Panc1 (cell line): Measurements from ENCODE around the gene PRR5L. TPM values are rescaled to one million over a fixed set of nuclear protein-coding genes. Genes with fewer than 3 reads are reported as not detected.

Experiments
- ATAC-seq: fragments of 200-7000 bp; cut with Tn5 transposase; 2 replicates; pipeline ENCODE4 v1.9.1; 2020; ENCODE audit warnings: mild to moderate bottlenecking, moderate library complexity
- BruUV-seq: library from RNA; stranded (reverse); fragments of 400-500 nt; replicated peaks from 2 replicates; lab custom pipeline; 2021; lab: Mats Ljungman, UMichigan
- CTCF ChIA-PET: fragments of 300-600 bp; sonication (Branson Sonifier 250); formaldehyde crosslinking; loops from one replicate; lab custom pipeline; 2022; ENCODE audit warnings: antibody characterized with exemption; lab: Charles Lee
- POLR2A ChIA-PET: fragments of 300-600 bp; sonication (Branson Sonifier 250); formaldehyde crosslinking; loops from one replicate; lab custom pipeline; 2022; ENCODE audit warnings: antibody characterized with exemption; lab: Charles Lee
- DNase-seq: peaks from one replicate; pipeline ENCODE4 v3.0.0-alpha.2; 2010; ENCODE audit warnings: low read depth, low spot score
- H3K27ac ChIP-seq: 2 replicates; pipeline ENCODE4 v1.5.1; 2011; ENCODE audit warnings: mild to moderate bottlenecking, low read length, inconsistent platforms
- H3K27me3 ChIP-seq: fragments of 200-500 bp; sonication (Bioruptor generic); 2 replicates; pipeline ENCODE4 v1.6.0; 2014; ENCODE audit warnings: low read length, inconsistent platforms; ENCODE audit not compliant: control insufficient read depth, insufficient read depth
- H3K36me3 ChIP-seq: fragments of 200-500 bp; sonication (Bioruptor generic); 2 replicates; pipeline ENCODE4 v1.5.1; 2014; ENCODE audit warnings: inconsistent platforms, mild to moderate bottlenecking, low read length, moderate library complexity; ENCODE audit not compliant: control insufficient read depth, insufficient read depth
- H3K4me1 ChIP-seq: 2 replicates; pipeline ENCODE4 v1.5.1; 2011; ENCODE audit warnings: inconsistent platforms, mild to moderate bottlenecking, low read length, moderate library complexity; ENCODE audit not compliant: control insufficient read depth, insufficient read depth
- H3K4me3 ChIP-seq, 2 experiments: 2 replicates each; pipeline ENCODE4 v1.5.1; 2011 to 2012; ENCODE audit warnings: low read depth in 2 of 2, low read length in 2 of 2, mild to moderate bottlenecking in 2 of 2, inconsistent platforms in 1 of 2, moderate library complexity in 1 of 2
- H3K9me3 ChIP-seq: fragments of 200-500 bp; sonication (Bioruptor generic); 2 replicates; pipeline ENCODE4 v1.5.1; 2014; ENCODE audit warnings: low read depth, mild to moderate bottlenecking, inconsistent platforms, low read length, moderate library complexity; ENCODE audit not compliant: control insufficient read depth, insufficient read depth
- POLR2AphosphoS5 ChIP-seq: IDR thresholded peaks from 2 replicates; pipeline ENCODE4 v1.6.1; 2012; ENCODE audit warnings: mild to moderate bottlenecking, low read depth, low read length, moderate library complexity
- REST ChIP-seq, 2 experiments: IDR thresholded peaks; 2 replicates each; pipeline ENCODE4 v1.6.1; 2011 to 2012; ENCODE audit warnings: low read depth in 2 of 2, control low read depth in 1 of 2, low read length in 1 of 2, mild to moderate bottlenecking in 1 of 2, moderate library complexity in 1 of 2; ENCODE audit not compliant: insufficient read depth in 1 of 2
- SIN3A ChIP-seq: IDR thresholded peaks from 2 replicates; pipeline ENCODE4 v1.6.1; 2012; ENCODE audit warnings: low read depth, mild to moderate bottlenecking, low read length, moderate library complexity, borderline replicate concordance; ENCODE audit not compliant: insufficient read depth
- TCF7L2 ChIP-seq: IDR thresholded peaks from 2 replicates; pipeline ENCODE4 v1.6.1; 2011; ENCODE audit warnings: mild to moderate bottlenecking, low read depth, low read length, inconsistent platforms
- in situ Hi-C: cut with HindIII; loops from 2 replicates; pipeline ENCODE4 v1.10.0; 2016; ENCODE audit warnings: low sequenced_read_pairs, low pct_unique_long_range_greater_than_20kb
- intact Hi-C: fragments of 100-400 bp; cut with micrococcal nuclease; formaldehyde crosslinking; loops from one replicate; pipeline ENCODE4 v1.10.0; 2022; ENCODE audit not compliant: unreplicated experiment
- total RNA-seq: library from RNA; stranded (reverse); gene quantifications from one replicate; pipeline ENCODE4 v1.2.1, GENCODE V29; 2021; ENCODE audit not compliant: unreplicated experiment
- TF ChIP-seq, protein P1 (sequence below): fragments of 450-650 bp; IDR thresholded peaks from 2 replicates; pipeline ENCODE4 v1.5.1; 2017; ENCODE audit warnings: mild to moderate bottlenecking

Gene PRR5L
- total RNA-seq, 1 experiment from 2014 or later = 0.36 TPM

DNA sequence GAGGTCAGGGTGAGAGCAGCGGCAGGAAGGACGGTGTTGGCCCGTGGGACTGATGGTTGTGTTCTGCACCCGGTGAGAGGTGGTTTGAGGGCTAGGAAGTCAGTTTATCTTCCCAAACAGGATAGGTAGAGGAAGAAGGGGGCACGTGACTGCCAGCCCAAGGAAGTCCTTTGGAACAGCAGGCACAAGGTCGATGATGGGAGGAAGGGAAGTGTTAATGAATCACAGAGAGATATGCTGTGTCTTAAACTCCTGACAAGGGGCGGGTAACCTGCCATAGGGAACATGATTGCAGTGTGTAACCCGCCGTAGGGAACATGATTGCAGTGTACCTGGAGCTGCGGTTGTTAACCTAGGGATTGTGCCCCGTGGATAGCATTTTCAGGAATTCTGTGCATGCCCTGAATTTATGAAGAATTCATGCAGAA is 49.0 kb downstream of the PRR5L start:
- DNase-seq (no peak), ATAC-seq (no peak)
- peaks cover 14% of the 10 kb centered on the region for H3K27me3 ChIP-seq
- no peak overlapping the region for H3K4me3 ChIP-seq
- ChIA-PET POLR2A (no interaction called here), CTCF (no interaction called here)
- no TSS peak for BruUV-seq
- no peaks in the 10 kb centered on the region for H3K9me3 ChIP-seq
- TF ChIP-seq REST (IDR thresholded peaks at IDR 0.05; ENCODE audit: insufficient read depth in 1 of 2, low read depth in 2 of 2, low read length in 1 of 2) = no peak
- no peak for TF ChIP-seq TCF7L2
- no peak for TF ChIP-seq SIN3A
- TF ChIP-seq, protein P1, sequence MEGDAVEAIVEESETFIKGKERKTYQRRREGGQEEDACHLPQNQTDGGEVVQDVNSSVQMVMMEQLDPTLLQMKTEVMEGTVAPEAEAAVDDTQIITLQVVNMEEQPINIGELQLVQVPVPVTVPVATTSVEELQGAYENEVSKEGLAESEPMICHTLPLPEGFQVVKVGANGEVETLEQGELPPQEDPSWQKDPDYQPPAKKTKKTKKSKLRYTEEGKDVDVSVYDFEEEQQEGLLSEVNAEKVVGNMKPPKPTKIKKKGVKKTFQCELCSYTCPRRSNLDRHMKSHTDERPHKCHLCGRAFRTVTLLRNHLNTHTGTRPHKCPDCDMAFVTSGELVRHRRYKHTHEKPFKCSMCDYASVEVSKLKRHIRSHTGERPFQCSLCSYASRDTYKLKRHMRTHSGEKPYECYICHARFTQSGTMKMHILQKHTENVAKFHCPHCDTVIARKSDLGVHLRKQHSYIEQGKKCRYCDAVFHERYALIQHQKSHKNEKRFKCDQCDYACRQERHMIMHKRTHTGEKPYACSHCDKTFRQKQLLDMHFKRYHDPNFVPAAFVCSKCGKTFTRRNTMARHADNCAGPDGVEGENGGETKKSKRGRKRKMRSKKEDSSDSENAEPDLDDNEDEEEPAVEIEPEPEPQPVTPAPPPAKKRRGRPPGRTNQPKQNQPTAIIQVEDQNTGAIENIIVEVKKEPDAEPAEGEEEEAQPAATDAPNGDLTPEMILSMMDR = no peak
- TF ChIP-seq POLR2AphosphoS5 = no peak
- in situ Hi-C loops = no loop called here
- intact Hi-C loops = no loop called here
- no peaks in the 10 kb centered on the region for H3K4me1 ChIP-seq
- H3K36me3 ChIP-seq = no peaks in the 10 kb centered on the region
- H3K27ac ChIP-seq = no peak overlapping the region

GRCh38 chr11:36345535-36346141 is 49.5 kb downstream of the PRR5L start:
- no peaks in the 10 kb centered on the region for H3K36me3 ChIP-seq
- TF ChIP-seq REST (IDR thresholded peaks at IDR 0.05; ENCODE audit: insufficient read depth in 1 of 2, low read depth in 2 of 2, low read length in 1 of 2) (no peak), TCF7L2 (no peak)
- ChIA-PET POLR2A (no interaction called here), CTCF (no interaction called here)
- H3K4me1 ChIP-seq = no peaks in the 10 kb centered on the region
- no peak overlapping the region for H3K4me3 ChIP-seq
- intact Hi-C loops (no loop called here), in situ Hi-C loops (no loop called here)
- DNase-seq (no peak), ATAC-seq (no peak)
- no peak overlapping the region for H3K27ac ChIP-seq
- peaks cover 14% of the 10 kb centered on the region for H3K27me3 ChIP-seq
- no TSS peak for BruUV-seq
- H3K9me3 ChIP-seq = no peaks in the 10 kb centered on the region
